SK-MEL-5 (cell line): ENCODE data around the gene MEIG1. TPM values are rescaled to one million over a fixed set of nuclear protein-coding genes. Genes with fewer than 3 reads are reported as not detected.
"Not testable (repeated sequence)": the region's sequence is repeated elsewhere in the genome, so short reads cannot be mapped to it uniquely, and the experiment has no call there.

ENCODE experiments used
- DNase-seq: peaks from one replicate; pipeline ENCODE4 v3.0.0-alpha.2; 2016; ENCODE audit warnings: low read depth, low spot score
- in situ Hi-C: cut with HindIII; loops from 2 replicates; pipeline ENCODE4 v1.10.0; 2016; ENCODE audit warnings: low sequenced_read_pairs, high pct_unique_total_duplicates, low pct_unique_long_range_greater_than_20kb
- total RNA-seq: library from RNA; depleted of rRNA; stranded (reverse); fragments of >200 nt; shearing (Covaris generic); gene quantifications from 2 replicates; pipeline ENCODE4 v1.2.3, GENCODE V29; 2014; rRNA removed

MEIG1 gene
- total RNA-seq, 1 experiment from 2014 or later: not detected

DNA sequence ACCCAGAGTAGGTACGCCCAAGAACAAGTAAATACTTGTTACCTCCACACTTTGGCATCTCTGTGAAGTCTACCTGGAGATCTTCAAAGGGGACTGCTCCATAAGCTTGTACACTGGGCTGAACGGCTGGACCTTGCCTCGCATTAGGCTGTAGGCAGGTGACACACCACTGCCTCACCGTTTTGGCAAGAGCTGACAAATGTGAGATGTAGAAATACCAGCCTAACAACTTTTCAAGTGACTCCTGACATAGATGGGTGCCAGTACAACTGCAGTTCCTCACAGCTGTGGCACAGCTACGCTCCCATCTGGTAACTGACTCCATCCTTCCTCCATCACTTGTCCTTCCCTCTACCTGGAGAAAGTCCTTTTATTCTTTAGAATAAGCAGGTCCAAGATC, 54.3 kb downstream of the MEIG1 start:
- DNase-seq, in situ Hi-C loops: not testable (repeated sequence)

DNA sequence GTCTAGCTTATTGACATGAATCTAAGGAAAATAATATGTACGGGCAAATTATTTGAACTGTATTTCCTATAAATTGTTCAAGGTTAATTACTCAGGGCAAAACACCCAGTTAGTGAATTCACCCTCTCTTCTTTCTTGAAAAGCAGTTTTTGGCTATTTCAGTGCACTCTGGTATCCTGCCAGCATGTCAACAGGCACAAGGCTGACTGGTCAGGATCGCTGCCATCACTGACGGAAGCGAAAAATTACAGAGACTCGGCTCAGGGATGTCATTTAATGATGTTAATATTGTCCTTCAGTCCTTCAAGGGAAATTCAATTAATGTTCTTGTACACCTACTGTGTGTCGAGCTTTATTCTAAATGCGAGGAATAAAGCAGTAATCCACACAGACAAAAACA, 56.3 kb downstream of the MEIG1 start:
- in situ Hi-C loops: no loop called here
- no peak for DNase-seq

- DNase-seq, in situ Hi-C loops: not testable (repeated sequence)
These were observed 61.8 kb downstream of the MEIG1 start for GRCh38 chr10:15020966-15021365.

Other genes with a start within 250 kb of the MEIG1 start
- gene FAM107B, start 184.5 kb upstream of the MEIG1 start, total RNA-seq: 12.6 and 15.8 TPM in 2 replicates
- 0.74 and 1.7 TPM in 2 replicates for gene CDNF, start 121.4 kb upstream of the MEIG1 start, total RNA-seq
- 25.6 and 28.2 TPM in 2 replicates for gene HSPA14, start 121.1 kb upstream of the MEIG1 start, total RNA-seq
- gene MSANTD7, start 121.1 kb upstream of the MEIG1 start, total RNA-seq: 20.9 and 21.6 TPM in 2 replicates
- gene SUV39H2, start 80.5 kb upstream of the MEIG1 start, total RNA-seq: 15.1 and 17.4 TPM in 2 replicates
- 14.0 and 15.8 TPM in 2 replicates for gene DCLRE1C, start 5.3 kb upstream of the MEIG1 start, total RNA-seq
- not detected in 2 replicates for gene OLAH, start 84.6 kb downstream of the MEIG1 start, total RNA-seq
- 0.21 and 0.69 TPM in 2 replicates for gene ACBD7, start 129.4 kb downstream of the MEIG1 start, total RNA-seq
- 14.6 and 15.1 TPM in 2 replicates for gene RPP38, start 138.0 kb downstream of the MEIG1 start, total RNA-seq
- gene NMT2, start 209.3 kb downstream of the MEIG1 start, total RNA-seq: 3.3 and 4.5 TPM in 2 replicates